ENCODE data around the gene SP140L.
"Not testable (repeated sequence)": the region's sequence is repeated elsewhere in the genome, so short reads cannot be mapped to it uniquely, and the experiment has no call there.

Gene SP140L

GRCh38 chr2:230322561-230323384, 4.2 kb upstream of the SP140L start:
- intact Hi-C loops (cut with DNase I): no loop called here
- DNase-seq: no peak

- intact Hi-C loops (cut with DNase I): no loop called here
- DNase-seq: no peak
Measured at GRCh38 chr2:230323385-230324106, 3.4 kb upstream of the SP140L start.

- no peak for DNase-seq
- intact Hi-C loops (cut with DNase I): no loop called here
Measured at GRCh38 chr2:230324503-230324902, 2.5 kb upstream of the SP140L start.

- intact Hi-C loops (cut with DNase I): no loop called here
- no peak for DNase-seq
Measured at GRCh38 chr2:230325316-230326243, 1.4 kb upstream of the SP140L start.

- DNase-seq: no peak
- intact Hi-C loops (cut with DNase I): no loop called here
Measured at GRCh38 chr2:230327418-230328154, 593 bp downstream of the SP140L start.

GRCh38 chr2:230328155-230328458, 1.1 kb downstream of the SP140L start:
- intact Hi-C loops (cut with DNase I): no loop called here
- no peak for DNase-seq

- intact Hi-C loops (cut with DNase I): no loop called here
- DNase-seq: no peak
Measured at GRCh38 chr2:230329946-230330605, 3.1 kb downstream of the SP140L start.

- DNase-seq: no peak
- intact Hi-C loops (cut with DNase I): no loop called here
Measured at GRCh38 chr2:230330725-230331124, 3.7 kb downstream of the SP140L start.

GRCh38 chr2:230335461-230335863, 8.5 kb downstream of the SP140L start:
- intact Hi-C loops (cut with DNase I): no loop called here
- no peak for DNase-seq

GRCh38 chr2:230335864-230336506, 9.0 kb downstream of the SP140L start:
- intact Hi-C loops (cut with DNase I): no loop called here
- DNase-seq: no peak

- intact Hi-C loops (cut with DNase I); DNase-seq: not testable (repeated sequence)
Measured at GRCh38 chr2:230341936-230342528, 15.0 kb downstream of the SP140L start.

GRCh38 chr2:230343041-230343624, 16.1 kb downstream of the SP140L start:
- DNase-seq; intact Hi-C loops (cut with DNase I): not testable (repeated sequence)

- intact Hi-C loops (cut with DNase I): no loop called here
- no peak for DNase-seq
Measured at GRCh38 chr2:230343747-230344146, 16.8 kb downstream of the SP140L start.

GRCh38 chr2:230346465-230346864, 19.5 kb downstream of the SP140L start:
- no peak for DNase-seq
- intact Hi-C loops (cut with DNase I): no loop called here

GRCh38 chr2:230346921-230347533, 20.0 kb downstream of the SP140L start:
- no peak for DNase-seq
- intact Hi-C loops (cut with DNase I): no loop called here

- intact Hi-C loops (cut with DNase I): no loop called here
- peak in 3 of 42 donors; percentile 8 to 33 (median 9) for DNase-seq
Measured at GRCh38 chr2:230347659-230348305, 20.8 kb downstream of the SP140L start.

Measured in head of caudate nucleus (tissue), 42 donors.